H1 (cell line): ENCODE measurements around the gene METTL25B. TPM values are rescaled to one million over a fixed set of nuclear protein-coding genes. Genes with fewer than 3 reads are reported as not detected.
A peak's percentile ranks its signal among the peaks of the same experiment; 100 is the strongest.

ENCODE experiments used
- BCL11A ChIP-seq, 2 experiments: IDR thresholded peaks; one replicate each; pipeline ENCODE4 v1.6.1; 2011; ENCODE audit warnings: low read depth in 2 of 2, low read length in 2 of 2, mild to moderate bottlenecking in 2 of 2
- E2F6 ChIP-seq: IDR thresholded peaks from 2 replicates; pipeline ENCODE4 v1.6.1; 2012; ENCODE audit warnings: inconsistent platforms
- RAD21 ChIP-seq, 2 experiments: IDR thresholded peaks in 1 of 2; conservative IDR thresholded peaks in 1 of 2; 2 replicates each; pipeline ENCODE4 v1.6.1; 2011; ENCODE audit warnings: low read depth in 2 of 2, low read length in 2 of 2, improper control_type of control experiment in 1 of 2, inconsistent platforms in 1 of 2, mild to moderate bottlenecking in 1 of 2, moderate library complexity in 1 of 2
- polyA plus RNA-seq, 7 experiments: library from polyadenylated mRNA; depleted of rRNA in 3 of 7; stranded (reverse) in 5 of 7; unstranded in 2 of 7; fragments of >200 nt in 5 of 7; fragments of 200-250 nt in 2 of 7; gene quantifications; 1 replicate in 5 of 7; 2 replicates in 1 of 7; 4 replicates in 1 of 7; pipeline versions ENCODE4 v1.2.1 to v1.2.3, GENCODE V29; 2011 to 2013; ENCODE audit warnings: missing spikeins in 2 of 7, mixed read lengths in 2 of 7
- total RNA-seq: library from RNA; stranded (reverse); fragmentation: NEBNext Ultra II Directional; extraction: Animal tissue kit (Norgen Biotek cat#: 25700); gene quantifications from 2 replicates; pipeline ENCODE4 v1.2.1, GENCODE V29; 2021
- TF ChIP-seq, protein P1 (sequence below): IDR thresholded peaks from 2 replicates; pipeline ENCODE4 v1.6.1; 2012; ENCODE audit warnings: low read length, inconsistent platforms

The METTL25B gene
- total and polyA plus RNA-seq, 2 of the 8 experiments (the other 6 are each of a cell fraction or from before 2014, with no cell fraction given) = 28.4 to 30.1 TPM

- no peak for TF ChIP-seq BCL11A (IDR thresholded peaks at IDR 0.05; ENCODE audit: low read depth in 2 of 2, low read length in 2 of 2)
- peak; percentile 52 to 58 for TF ChIP-seq RAD21 (IDR thresholded peaks at IDR 0.05 in 1 of 2, conservative IDR thresholded peaks at IDR 0.05 in 1 of 2; ENCODE audit: low read depth in 2 of 2, low read length in 2 of 2)
- no peak for TF ChIP-seq E2F6
- TF ChIP-seq, protein P1, sequence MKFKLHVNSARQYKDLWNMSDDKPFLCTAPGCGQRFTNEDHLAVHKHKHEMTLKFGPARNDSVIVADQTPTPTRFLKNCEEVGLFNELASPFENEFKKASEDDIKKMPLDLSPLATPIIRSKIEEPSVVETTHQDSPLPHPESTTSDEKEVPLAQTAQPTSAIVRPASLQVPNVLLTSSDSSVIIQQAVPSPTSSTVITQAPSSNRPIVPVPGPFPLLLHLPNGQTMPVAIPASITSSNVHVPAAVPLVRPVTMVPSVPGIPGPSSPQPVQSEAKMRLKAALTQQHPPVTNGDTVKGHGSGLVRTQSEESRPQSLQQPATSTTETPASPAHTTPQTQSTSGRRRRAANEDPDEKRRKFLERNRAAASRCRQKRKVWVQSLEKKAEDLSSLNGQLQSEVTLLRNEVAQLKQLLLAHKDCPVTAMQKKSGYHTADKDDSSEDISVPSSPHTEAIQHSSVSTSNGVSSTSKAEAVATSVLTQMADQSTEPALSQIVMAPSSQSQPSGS = no peak
Observed at GRCh38 chr1:156684227-156684782, 44.0 kb upstream of the METTL25B start (continued).
